Activated CD4-positive, alpha-beta T cell treated with anti-CD3 and anti-CD28 coated beads for 4 hours (primary cell): ENCODE results near the gene PTPRN2.

Experiments used
- DNase-seq, 2 donors: peaks; one replicate each; pipeline ENCODE4 v3.0.0-alpha.2; 2020

The PTPRN2 gene

GRCh38 chr7:157884461-157885062, 703.1 kb downstream of the PTPRN2 start:
- DNase-seq = no peak

DNA sequence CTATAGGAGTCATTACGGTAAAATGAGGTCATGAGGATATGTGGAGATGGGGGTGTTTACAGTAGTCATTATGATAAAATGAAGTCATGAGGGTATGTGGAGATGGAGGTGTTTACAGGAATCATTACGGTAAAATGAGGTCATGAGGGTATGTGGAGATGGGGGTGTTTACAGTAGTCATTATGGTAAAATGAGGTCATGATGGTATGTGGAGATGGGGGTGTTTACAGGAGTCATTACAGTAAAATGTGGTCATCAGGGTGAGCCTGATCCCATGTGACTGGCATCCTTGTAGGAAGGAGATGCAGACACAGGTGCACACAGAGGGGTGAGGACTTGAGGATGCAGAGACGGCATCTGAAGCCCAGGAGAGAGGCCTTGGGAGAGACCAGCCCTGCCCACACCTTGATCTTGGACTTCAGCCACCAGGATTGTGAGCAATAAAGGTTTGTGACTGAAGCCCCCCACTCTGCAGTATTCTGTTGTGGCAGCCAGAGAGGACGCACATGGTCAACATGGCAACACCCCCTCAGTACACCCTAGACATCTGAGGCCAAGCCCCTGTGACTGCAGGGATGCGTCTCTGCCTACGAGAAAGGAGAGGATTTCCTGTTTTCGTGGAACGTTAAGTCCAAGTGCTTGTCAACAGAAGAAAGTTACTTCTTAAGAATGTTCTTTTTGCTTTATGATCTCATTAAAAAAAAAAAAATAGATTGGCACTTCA, 706.4 kb downstream of the PTPRN2 start:
- no peak for DNase-seq

DNA sequence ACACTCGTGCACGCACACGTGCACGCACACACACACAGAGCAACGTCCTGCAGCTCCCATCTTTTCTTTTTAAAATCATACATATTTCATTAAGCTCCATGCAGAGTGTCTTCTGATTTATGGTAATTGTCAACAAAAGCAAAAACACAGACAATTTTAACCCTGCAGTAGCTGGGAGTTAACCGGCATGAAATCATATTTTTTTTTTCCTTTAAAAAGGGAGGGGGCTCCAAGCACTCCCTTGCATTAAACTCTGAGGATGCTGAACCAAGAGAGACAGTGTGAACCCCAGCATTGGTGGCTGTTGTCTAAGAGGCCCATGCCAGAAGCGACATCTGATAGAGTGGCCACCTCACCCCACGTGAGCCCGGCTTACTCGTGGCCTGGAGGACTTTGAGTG, 708.2 kb downstream of the PTPRN2 start:
- DNase-seq = no peak

GRCh38 chr7:157877298-157878090, 710.1 kb downstream of the PTPRN2 start:
- no peak for DNase-seq

DNA sequence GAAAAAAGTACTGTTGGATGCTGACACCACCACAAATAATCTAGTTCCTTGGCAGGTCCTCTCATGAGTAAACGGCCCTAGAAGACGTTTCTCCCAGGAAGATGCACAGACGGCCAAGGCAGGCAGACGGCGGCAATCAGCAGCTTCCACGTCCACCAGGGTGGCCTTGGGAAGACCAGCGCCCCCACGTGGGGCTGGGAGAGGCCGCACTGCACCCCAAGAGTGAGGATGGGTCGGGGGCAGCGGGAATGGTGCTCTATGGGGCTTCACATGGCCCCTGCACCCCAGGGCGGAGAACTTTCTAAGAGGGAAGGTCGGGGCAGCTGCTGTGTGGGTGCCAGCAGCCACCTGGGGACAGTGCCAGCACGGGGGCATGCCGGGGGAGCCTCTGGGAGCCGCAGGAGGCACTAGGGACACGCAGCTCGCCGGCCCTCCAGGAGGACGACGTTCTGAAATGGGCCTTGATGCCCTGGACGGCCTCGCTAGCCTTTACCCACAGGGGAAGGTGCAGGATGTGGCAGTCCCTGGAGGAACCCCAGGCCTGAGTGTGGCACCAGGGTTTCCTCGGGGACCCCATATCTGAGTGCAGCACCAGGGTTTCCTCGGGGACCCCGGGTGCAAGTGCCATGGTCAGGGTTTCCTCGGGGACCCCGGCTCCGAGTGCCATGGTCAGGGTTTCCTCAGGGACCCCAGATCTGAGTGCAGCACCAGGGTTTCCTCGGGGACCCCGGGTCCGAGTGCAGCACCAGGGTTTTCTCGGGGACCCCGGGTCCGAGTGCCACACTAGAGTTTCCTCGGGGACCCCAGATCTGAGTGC, 710.9 kb downstream of the PTPRN2 start:
- DNase-seq = no peak

DNA sequence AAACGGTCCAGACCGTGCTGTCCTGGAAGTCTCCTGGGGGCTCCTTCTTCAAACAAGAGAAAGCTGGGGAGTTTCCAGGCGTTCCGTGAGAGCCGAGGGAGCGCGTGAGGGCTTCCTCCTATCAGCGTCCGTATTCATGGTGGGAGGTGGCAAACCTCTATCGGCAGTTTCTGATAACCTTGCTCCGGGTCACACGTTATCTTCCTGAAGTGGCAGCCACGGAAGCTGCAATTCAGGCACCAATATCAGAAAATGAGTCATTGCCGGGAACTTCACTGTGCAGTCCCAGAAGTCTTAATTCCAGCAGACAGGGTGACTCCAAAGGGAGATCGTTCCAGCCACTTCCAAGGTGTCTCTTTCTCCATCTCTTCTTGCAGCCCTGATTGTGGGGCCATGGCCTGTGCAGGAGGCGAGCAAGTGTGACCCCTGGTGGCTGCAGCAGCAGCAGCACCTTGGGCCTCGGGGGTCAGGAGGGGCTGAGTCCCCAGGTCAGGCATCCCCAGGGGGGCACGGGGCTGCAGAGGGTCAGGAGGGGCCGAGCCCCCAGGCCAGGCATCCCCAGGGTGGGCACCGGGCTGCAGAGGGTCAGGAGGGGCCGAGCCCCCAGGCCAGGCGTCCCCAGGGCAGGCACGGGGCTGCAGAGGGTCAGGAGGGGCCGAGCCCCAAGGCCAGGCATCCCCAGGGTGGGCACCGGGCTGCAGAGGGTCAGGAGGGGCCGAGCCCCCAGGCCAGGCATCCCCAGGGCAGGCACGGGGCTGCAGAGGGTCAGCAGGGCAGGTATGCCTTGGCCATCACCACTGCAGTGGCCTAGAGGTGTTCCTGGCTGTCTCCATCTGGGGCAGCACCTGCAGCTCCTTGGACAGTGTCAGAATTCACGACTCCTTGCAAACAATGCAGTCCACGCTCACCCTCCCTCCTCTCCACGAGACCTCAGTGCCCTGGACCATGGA, 712.1 kb downstream of the PTPRN2 start:
- DNase-seq = peak; percentile 45 to 53

GRCh38 chr7:157874870-157875229, 712.8 kb downstream of the PTPRN2 start:
- DNase-seq = no peak

DNA sequence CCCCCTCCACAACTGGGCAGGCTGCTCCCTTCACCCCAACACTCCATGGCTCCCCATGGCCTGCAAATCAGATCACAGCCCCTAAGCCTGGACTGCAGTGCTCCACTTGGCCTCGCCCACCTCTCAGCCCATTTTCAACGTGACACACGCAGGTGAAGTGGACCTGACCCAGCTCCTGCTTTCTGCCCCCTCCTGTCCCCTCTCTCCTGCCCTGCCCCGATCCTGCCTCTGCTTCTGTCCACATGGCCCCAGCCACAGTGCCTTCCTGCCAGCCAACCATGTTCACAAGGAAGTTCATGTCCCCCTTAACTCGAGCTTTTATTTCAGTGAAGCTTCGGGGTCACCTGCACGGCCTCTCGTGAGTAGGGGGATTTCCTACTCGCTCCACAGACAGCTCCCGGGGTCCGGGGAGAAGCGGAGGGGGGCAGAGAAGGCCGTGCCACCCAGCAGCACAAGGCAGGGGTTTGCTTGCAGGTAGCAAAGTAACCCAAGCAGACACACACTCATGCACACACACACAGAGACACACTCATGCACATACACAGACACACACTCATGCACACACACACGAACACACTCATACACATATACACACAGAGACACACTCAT, 713.3 kb downstream of the PTPRN2 start:
- no peak for DNase-seq

GRCh38 chr7:157873664-157874063, 714.0 kb downstream of the PTPRN2 start:
- no peak for DNase-seq

- no peak for DNase-seq
These were observed 714.4 kb downstream of the PTPRN2 start for GRCh38 chr7:157873181-157873580.

GRCh38 chr7:157872447-157872846, 715.2 kb downstream of the PTPRN2 start:
- no peak for DNase-seq

DNA sequence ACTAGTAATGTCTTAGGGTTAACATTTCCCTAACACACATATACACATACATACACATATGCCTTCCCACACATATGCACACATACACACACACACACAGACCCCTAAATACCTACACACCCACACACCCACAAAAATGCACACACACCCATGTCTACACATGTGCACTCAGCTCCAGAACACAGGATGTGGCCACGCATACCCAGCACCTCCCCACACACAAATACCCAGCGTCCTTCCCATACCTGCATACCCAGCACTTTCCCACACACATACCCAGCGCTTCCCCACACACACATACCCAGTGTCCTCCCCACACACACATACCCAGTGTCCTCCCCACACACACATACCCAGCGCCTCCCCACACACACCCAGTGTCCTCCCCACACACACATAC, 715.9 kb downstream of the PTPRN2 start:
- DNase-seq = no peak

- DNase-seq = no peak
These were observed 716.9 kb downstream of the PTPRN2 start for GRCh38 chr7:157870644-157871290.

DNA sequence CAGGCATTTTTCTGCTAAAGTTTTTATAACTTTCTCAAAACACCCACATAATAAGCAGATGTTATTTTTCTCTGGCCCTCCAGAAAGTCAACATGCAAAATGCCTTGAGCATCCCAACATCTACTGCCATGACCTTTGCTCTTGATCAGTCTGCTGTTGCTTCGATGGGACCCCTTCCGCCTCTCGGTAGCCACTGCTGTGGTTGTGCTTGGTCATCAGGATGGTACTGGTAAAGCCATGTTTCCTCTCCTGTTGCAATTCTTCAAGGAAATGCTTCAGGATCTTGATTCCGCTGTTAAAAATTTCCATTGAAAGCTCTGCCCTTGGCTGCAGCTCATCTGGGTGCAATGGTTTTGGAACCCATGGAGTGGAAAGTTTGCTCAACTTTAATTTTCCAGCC, 717.8 kb downstream of the PTPRN2 start:
- no peak for DNase-seq

- no peak for DNase-seq
These were observed 719.8 kb downstream of the PTPRN2 start for GRCh38 chr7:157867685-157868305.

DNA sequence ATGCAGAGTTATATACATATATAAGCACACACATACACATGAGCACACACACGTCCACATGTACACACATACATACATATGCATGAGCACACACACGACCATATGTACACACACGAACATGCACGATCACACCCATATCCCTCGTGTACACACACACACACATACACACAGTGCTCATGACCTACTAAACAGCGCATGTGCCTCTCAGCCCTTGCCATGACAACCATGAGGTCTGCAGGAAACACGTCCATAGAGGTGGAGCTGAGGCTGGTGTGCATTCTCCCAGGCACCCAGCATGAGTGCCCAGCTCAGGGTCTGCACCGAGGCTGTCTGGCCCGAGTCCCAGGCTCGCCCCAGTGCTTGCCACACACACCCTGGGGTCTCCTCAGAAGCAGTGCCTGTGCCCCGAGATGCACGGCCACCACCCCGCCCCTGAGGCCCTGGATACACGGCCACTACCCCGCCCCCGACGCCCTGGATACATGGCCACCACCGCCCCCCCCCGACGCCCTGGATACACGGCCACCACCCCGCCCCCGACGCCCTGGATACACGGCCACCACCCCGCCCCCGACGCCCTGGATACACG, 721.2 kb downstream of the PTPRN2 start:
- DNase-seq = no peak

DNA sequence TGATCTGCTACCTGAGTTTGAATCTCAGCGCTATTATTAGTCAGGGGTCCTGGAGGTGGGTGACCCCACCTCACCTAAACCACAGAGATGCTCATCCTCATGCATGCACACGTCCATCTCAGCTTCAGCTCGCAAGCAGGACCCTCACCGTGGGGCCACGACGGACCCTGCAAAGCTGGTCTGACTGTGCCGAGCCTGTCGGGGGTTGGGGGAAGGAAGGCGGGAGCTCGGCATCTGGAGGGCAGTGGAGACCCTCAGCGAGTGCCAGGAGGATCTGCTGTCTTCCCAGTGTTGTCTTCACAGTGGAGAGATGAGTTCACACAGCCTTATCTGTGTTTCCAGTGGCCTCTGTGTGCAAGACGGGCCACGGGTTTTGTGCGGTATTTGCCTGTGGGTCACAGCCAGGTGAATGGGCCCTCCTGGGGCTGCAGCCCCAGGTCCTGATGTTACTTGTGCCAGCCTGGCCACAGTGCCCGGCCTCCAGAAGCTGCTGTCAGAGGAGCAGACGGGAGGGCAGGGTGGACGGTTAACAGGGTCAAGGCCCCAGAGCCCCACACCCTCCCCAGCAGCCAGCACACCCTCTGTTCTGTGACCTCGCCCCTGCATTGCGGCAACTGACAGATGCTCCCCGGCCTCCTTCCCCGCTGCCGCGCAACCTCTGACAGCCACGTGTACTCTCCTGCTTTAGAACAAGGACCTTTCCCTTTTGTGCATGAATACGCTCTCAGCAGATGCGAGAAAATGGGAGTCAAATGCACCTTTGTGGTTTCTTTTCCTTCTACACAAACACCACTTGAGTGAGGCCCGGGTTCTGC, 722.1 kb downstream of the PTPRN2 start:
- no peak for DNase-seq

GRCh38 chr7:157864911-157865310, 722.7 kb downstream of the PTPRN2 start:
- DNase-seq = no peak
